Activated naive CD8-positive, alpha-beta T cell treated with anti-CD3 and anti-CD28 coated beads for 36 hours (primary cell): ENCODE measurements around the gene WNT6. TPM values are rescaled to one million over a fixed set of nuclear protein-coding genes. Genes with fewer than 3 reads are reported as not detected.
A peak's percentile ranks its signal among the peaks of the same experiment; 100 is the strongest.

ENCODE experiments used
- DNase-seq: peaks from one replicate; pipeline ENCODE4 v3.0.0; 2021
- H3K27ac Mint-ChIP-seq: one replicate; pipeline ENCODE4 v1.8.0; 2022; ENCODE audit warnings: mild to moderate bottlenecking, moderate library complexity, mixed read lengths
- H3K27me3 Mint-ChIP-seq: one replicate; pipeline ENCODE4 v1.8.0; 2022; ENCODE audit warnings: mild to moderate bottlenecking, mixed read lengths
- H3K36me3 Mint-ChIP-seq: one replicate; pipeline ENCODE4 v1.8.0; 2021; ENCODE audit warnings: mild to moderate bottlenecking, mixed read lengths
- H3K4me1 Mint-ChIP-seq: one replicate; pipeline ENCODE4 v1.8.0; 2021; ENCODE audit warnings: mixed read lengths
- H3K4me3 Mint-ChIP-seq: one replicate; pipeline ENCODE4 v1.8.0; 2022; ENCODE audit warnings: mild to moderate bottlenecking, moderate library complexity, mixed read lengths
- H3K9me3 Mint-ChIP-seq: one replicate; pipeline ENCODE4 v1.8.0; 2022; ENCODE audit warnings: mixed read lengths
- total RNA-seq, 2 experiments: library from RNA; stranded (reverse); gene quantifications; one replicate each; pipeline ENCODE4 v1.2.3, GENCODE V29; 2021

Gene WNT6
- total RNA-seq, 2 experiments from 2014 or later = 0.21 TPM; not detected in 1

GRCh38 chr2:218884519-218884918 is 24.9 kb downstream of the WNT6 start:
- H3K9me3 Mint-ChIP-seq = no peaks in the 10 kb centered on the region
- H3K4me1 Mint-ChIP-seq = peaks cover 35% of the 10 kb centered on the region
- peak overlapping the region; percentile 63 for H3K4me3 Mint-ChIP-seq
- H3K27me3 Mint-ChIP-seq = peaks cover 10% of the 10 kb centered on the region
- no peak for DNase-seq
- peaks cover 3% of the 10 kb centered on the region for H3K36me3 Mint-ChIP-seq
- no peak overlapping the region for H3K27ac Mint-ChIP-seq

- H3K27me3 Mint-ChIP-seq = peaks cover 10% of the 10 kb centered on the region
- H3K4me3 Mint-ChIP-seq = no peak overlapping the region
- H3K36me3 Mint-ChIP-seq = peaks cover 3% of the 10 kb centered on the region
- no peak overlapping the region for H3K27ac Mint-ChIP-seq
- no peaks in the 10 kb centered on the region for H3K9me3 Mint-ChIP-seq
- DNase-seq = no peak
- H3K4me1 Mint-ChIP-seq = peaks cover 32% of the 10 kb centered on the region
Observed at GRCh38 chr2:218885981-218886947, 26.7 kb downstream of the WNT6 start.

GRCh38 chr2:218887079-218887478 is 27.5 kb downstream of the WNT6 start:
- Mint-ChIP-seq H3K4me3 (no peak overlapping the region), H3K9me3 (no peaks in the 10 kb centered on the region), H3K4me1 (peaks cover 34% of the 10 kb centered on the region), H3K36me3 (peaks cover 7% of the 10 kb centered on the region), H3K27ac (no peak overlapping the region), H3K27me3 (peaks cover 10% of the 10 kb centered on the region)
- DNase-seq = no peak

GRCh38 chr2:218888341-218888740 is 28.7 kb downstream of the WNT6 start:
- no peaks in the 10 kb centered on the region for H3K9me3 Mint-ChIP-seq
- peaks cover 31% of the 10 kb centered on the region for H3K4me1 Mint-ChIP-seq
- no peak overlapping the region for H3K27ac Mint-ChIP-seq
- no peak overlapping the region for H3K4me3 Mint-ChIP-seq
- peaks cover 6% of the 10 kb centered on the region for H3K27me3 Mint-ChIP-seq
- peaks cover 7% of the 10 kb centered on the region for H3K36me3 Mint-ChIP-seq
- no peak for DNase-seq

- peaks cover 44% of the 10 kb centered on the region for H3K4me1 Mint-ChIP-seq
- H3K4me3 Mint-ChIP-seq = no peak overlapping the region
- peaks cover 10% of the 10 kb centered on the region for H3K36me3 Mint-ChIP-seq
- no peaks in the 10 kb centered on the region for H3K9me3 Mint-ChIP-seq
- no peaks in the 10 kb centered on the region for H3K27me3 Mint-ChIP-seq
- no peak for DNase-seq
- H3K27ac Mint-ChIP-seq = no peak overlapping the region
Observed at GRCh38 chr2:218889937-218890336, 30.3 kb downstream of the WNT6 start.

- no peak overlapping the region for H3K4me3 Mint-ChIP-seq
- H3K27me3 Mint-ChIP-seq = no peaks in the 10 kb centered on the region
- H3K4me1 Mint-ChIP-seq = peaks cover 49% of the 10 kb centered on the region
- H3K27ac Mint-ChIP-seq = no peak overlapping the region
- no peaks in the 10 kb centered on the region for H3K9me3 Mint-ChIP-seq
- DNase-seq = no peak
- H3K36me3 Mint-ChIP-seq = peaks cover 10% of the 10 kb centered on the region
Observed at GRCh38 chr2:218890369-218890768, 30.8 kb downstream of the WNT6 start.

- DNase-seq = no peak
- Mint-ChIP-seq H3K36me3 (peaks cover 10% of the 10 kb centered on the region), H3K27me3 (no peaks in the 10 kb centered on the region), H3K4me1 (peaks cover 54% of the 10 kb centered on the region), H3K4me3 (peak overlapping the region; percentile 44), H3K9me3 (no peaks in the 10 kb centered on the region), H3K27ac (peak overlapping the region; percentile 76)
Observed at GRCh38 chr2:218891275-218892135, 31.9 kb downstream of the WNT6 start.

GRCh38 chr2:218892693-218893348 is 33.2 kb downstream of the WNT6 start:
- peaks cover 54% of the 10 kb centered on the region for H3K4me1 Mint-ChIP-seq
- peak; percentile 84 for DNase-seq
- H3K4me3 Mint-ChIP-seq = peak overlapping the region; percentile 77
- H3K27me3 Mint-ChIP-seq = no peaks in the 10 kb centered on the region
- H3K27ac Mint-ChIP-seq = peak overlapping the region; percentile 76
- H3K36me3 Mint-ChIP-seq = peaks cover 10% of the 10 kb centered on the region
- no peaks in the 10 kb centered on the region for H3K9me3 Mint-ChIP-seq

GRCh38 chr2:218893349-218894150 is 33.9 kb downstream of the WNT6 start:
- peak overlapping the region; percentile 77 for H3K4me3 Mint-ChIP-seq
- DNase-seq = no peak
- peaks cover 5% of the 10 kb centered on the region for H3K27me3 Mint-ChIP-seq
- H3K36me3 Mint-ChIP-seq = peaks cover 10% of the 10 kb centered on the region
- H3K4me1 Mint-ChIP-seq = peaks cover 59% of the 10 kb centered on the region
- peak overlapping the region; percentile 76 for H3K27ac Mint-ChIP-seq
- H3K9me3 Mint-ChIP-seq = no peaks in the 10 kb centered on the region

GRCh38 chr2:218894151-218894879 is 34.7 kb downstream of the WNT6 start:
- Mint-ChIP-seq H3K9me3 (no peaks in the 10 kb centered on the region), H3K36me3 (peaks cover 10% of the 10 kb centered on the region), H3K4me3 (peak overlapping the region; percentile 77), H3K4me1 (peaks cover 61% of the 10 kb centered on the region), H3K27me3 (peaks cover 12% of the 10 kb centered on the region), H3K27ac (peak overlapping the region; percentile 76)
- no peak for DNase-seq

GRCh38 chr2:218894880-218895157 is 35.2 kb downstream of the WNT6 start:
- DNase-seq = no peak
- H3K27me3 Mint-ChIP-seq = peaks cover 17% of the 10 kb centered on the region
- H3K4me3 Mint-ChIP-seq = no peak overlapping the region
- peaks cover 10% of the 10 kb centered on the region for H3K36me3 Mint-ChIP-seq
- H3K4me1 Mint-ChIP-seq = peaks cover 61% of the 10 kb centered on the region
- H3K9me3 Mint-ChIP-seq = no peaks in the 10 kb centered on the region
- peak overlapping the region; percentile 42 for H3K27ac Mint-ChIP-seq

GRCh38 chr2:218895326-218895725 is 35.7 kb downstream of the WNT6 start:
- H3K27ac Mint-ChIP-seq = peak overlapping the region; percentile 80
- DNase-seq = no peak
- peaks cover 21% of the 10 kb centered on the region for H3K27me3 Mint-ChIP-seq
- no peaks in the 10 kb centered on the region for H3K9me3 Mint-ChIP-seq
- H3K36me3 Mint-ChIP-seq = peaks cover 10% of the 10 kb centered on the region
- H3K4me1 Mint-ChIP-seq = peaks cover 61% of the 10 kb centered on the region
- peak overlapping the region; percentile 49 for H3K4me3 Mint-ChIP-seq

- Mint-ChIP-seq H3K9me3 (no peaks in the 10 kb centered on the region), H3K4me1 (peaks cover 56% of the 10 kb centered on the region), H3K27me3 (peaks cover 27% of the 10 kb centered on the region)
Observed at GRCh38 chr2:218895759-218896500, 36.3 kb downstream of the WNT6 start.

More at GRCh38 chr2:218895759-218896500, 36.3 kb downstream of the WNT6 start:
- DNase-seq = no peak
- H3K27ac Mint-ChIP-seq = peak overlapping the region; percentile 80
- peaks cover 10% of the 10 kb centered on the region for H3K36me3 Mint-ChIP-seq
- H3K4me3 Mint-ChIP-seq = peak overlapping the region; percentile 49
